D721Med (cell line): Measurements from ENCODE around the gene HOXD11.

Experiments
- DNase-seq: peaks from one replicate; pipeline ENCODE4 v3.0.0; 2011; ENCODE audit warnings: low spot score; ENCODE audit not compliant: insufficient read length
- FAIRE-seq: peaks from 2 replicates; lab custom pipeline; 2011; peaks lifted over from hg19 to GRCh38; lab: Jason Lieb, UNC
- CTCF ChIP-seq: IDR thresholded peaks from 2 replicates; pipeline ENCODE4 v1.5.1; 2012; ENCODE audit warnings: mild to moderate bottlenecking, control low read depth; ENCODE audit not compliant: insufficient read depth; ENCODE audit errors: missing control alignments

HOXD11 gene

DNA sequence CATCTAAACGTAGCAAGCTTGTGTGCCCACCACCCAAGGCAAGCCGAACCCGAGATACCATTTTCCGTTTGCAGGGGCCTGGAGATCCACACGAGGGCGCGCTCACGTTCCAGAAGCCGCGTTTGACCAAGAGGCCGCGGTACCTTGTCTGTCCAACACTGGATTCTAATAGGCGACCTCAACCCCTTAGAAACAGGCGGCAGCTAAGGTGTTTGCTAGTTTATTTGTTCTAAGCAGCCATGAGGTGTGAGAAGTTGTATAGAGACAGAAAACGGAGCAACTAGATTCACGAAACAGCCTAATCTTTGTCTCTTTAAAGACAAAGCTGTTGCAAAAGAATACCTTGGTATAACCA is 4.2 kb downstream of the HOXD11 start:
- DNase-seq: no peak
- no peak for FAIRE-seq
- peak; percentile 83 for TF ChIP-seq CTCF

GRCh38 chr2:176111846-176112374 is 4.8 kb downstream of the HOXD11 start:
- TF ChIP-seq CTCF: no peak
- FAIRE-seq (no peak), DNase-seq (no peak)

DNA sequence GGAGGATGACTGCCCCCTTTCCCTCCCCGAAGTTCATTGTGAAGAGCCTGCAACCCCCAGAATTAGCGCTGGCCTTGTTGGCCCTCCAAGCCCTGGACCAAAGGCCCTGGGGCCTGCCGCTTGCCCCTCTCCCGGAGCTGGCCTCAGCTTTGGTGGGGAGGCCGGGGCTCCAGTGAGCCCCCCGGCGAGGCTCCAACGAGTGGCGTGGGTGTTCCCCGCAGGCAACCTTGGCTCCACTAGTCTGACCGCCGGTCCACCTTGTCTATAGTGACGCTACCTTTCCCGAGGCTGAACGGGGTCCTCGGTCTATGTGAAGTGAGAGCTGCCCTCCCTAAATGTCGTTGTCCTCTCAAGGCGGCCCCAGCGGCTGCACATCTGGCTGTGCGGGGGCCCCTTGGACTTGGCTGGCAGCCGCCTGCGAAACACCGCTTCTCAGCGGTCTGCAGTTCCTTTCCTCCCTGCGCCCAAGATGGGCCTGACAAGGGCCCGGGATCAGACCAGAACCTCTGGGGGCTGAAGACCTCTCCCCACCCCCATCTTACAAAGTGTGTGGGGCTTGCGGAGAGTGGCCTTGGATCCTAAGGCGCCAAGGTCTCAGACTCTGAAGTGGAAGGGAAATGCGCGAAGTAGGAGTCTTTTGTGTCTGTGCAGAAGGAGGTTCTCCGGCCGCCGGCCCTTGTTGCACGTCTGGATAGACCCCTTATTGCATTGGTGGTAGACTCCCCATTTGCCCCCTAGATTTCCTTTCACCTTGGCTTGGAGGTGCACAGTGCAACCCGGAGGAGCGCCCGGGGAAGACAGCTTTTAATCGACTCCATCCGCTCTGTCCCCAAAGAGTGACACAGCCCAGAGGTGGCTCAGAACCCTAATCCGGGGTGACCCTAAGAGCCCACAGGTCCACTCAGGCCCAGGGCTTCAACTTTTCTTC is 5.6 kb downstream of the HOXD11 start:
- TF ChIP-seq CTCF: no peak
- DNase-seq: no peak
- no peak for FAIRE-seq

DNA sequence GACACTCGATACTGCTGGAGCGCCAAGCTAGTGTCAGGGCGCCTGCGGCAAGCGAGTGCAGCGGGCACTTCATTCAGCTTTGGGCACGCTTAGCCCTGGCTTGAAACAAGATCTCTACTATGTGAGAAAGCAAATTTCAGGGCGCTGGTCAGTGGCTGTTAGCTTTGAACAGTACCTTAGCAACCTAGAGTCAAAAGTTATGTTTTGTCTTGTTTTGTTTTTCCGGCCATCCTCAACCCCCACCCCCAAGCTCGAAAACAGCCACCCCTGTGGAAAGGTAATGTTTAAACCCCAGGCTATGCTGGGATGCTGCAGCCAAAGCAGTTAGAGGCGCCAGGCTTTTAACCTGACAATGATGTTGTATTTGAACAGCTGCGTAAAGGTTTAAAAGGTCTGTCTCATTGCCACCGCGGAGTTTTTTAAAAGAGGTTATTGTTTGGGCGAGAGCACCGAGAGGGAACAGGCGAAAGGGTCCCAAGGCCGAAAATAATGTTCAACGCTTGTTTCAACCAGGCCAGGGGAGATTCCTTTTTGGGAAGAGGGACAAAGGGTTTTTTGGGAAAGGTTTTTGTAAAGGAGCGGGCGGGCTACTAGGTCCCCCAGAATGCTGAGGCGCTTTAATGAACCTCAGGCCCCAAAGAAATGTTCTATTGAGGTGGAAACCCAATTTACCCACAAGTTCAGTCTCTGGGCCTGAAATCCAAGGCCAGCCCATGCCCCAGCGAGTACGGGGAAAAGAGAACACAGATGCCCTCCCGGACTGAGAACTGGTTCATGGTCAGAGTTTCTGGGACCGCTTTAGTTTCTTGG is 7.2 kb downstream of the HOXD11 start:
- TF ChIP-seq CTCF: no peak
- FAIRE-seq: no peak
- DNase-seq: no peak

GRCh38 chr2:176114930-176115625 is 8.0 kb downstream of the HOXD11 start:
- no peak for DNase-seq
- no peak for TF ChIP-seq CTCF

GRCh38 chr2:176115883-176116813 is 9.1 kb downstream of the HOXD11 start, which contains the start of gene HOXD10:
Gene HOXD10, plus strand, starts transcription at chr2:176116778. Its CDS starts 56 bp downstream, at chr2:176116834.
- FAIRE-seq (no peak), DNase-seq (no peak)
- no peak for TF ChIP-seq CTCF

More at GRCh38 chr2:176114930-176115625, 8.0 kb downstream of the HOXD11 start:
- FAIRE-seq: no peak
